CD14-positive monocyte (primary cell): ENCODE measurements around the gene SAP130. TPM values are rescaled to one million over a fixed set of nuclear protein-coding genes. Genes with fewer than 3 reads are reported as not detected.

Experiments
- DNase-seq, 3 donors: peaks; one replicate each; pipeline ENCODE4 v3.0.0-alpha.2; 2011 to 2022
- H2AFZ ChIP-seq: 2 replicates; pipeline ENCODE4 v1.6.0; 2012; ENCODE audit warnings: mild to moderate bottlenecking, low read depth, low read length, inconsistent platforms; ENCODE audit not compliant: insufficient read depth, poor library complexity, severe bottlenecking
- H3K27ac ChIP-seq, 2 donors: 1 replicate in 1 of 2; 2 replicates in 1 of 2; pipeline ENCODE4 v1.5.1; 2012 to 2013; ENCODE audit warnings: low read length in 2 of 2, control low read depth in 1 of 2, inconsistent platforms in 1 of 2, low read depth in 1 of 2, mild to moderate bottlenecking in 1 of 2
- H3K27me3 ChIP-seq, 2 donors: one replicate each; pipeline versions ENCODE4 v1.6.0 to v1.6.1; 2011 to 2013; ENCODE audit warnings: low read length in 2 of 2; ENCODE audit not compliant: control insufficient read depth in 2 of 2, insufficient read depth in 2 of 2
- H3K36me3 ChIP-seq, 2 donors: replicated peaks in 1 of 2; 1 replicate in 1 of 2; 2 replicates in 1 of 2; pipeline versions ENCODE4 v1.5.1 to v1.6.1; 2012 to 2013; ENCODE audit warnings: low read length in 2 of 2, control low read depth in 1 of 2, inconsistent platforms in 1 of 2, mild to moderate bottlenecking in 1 of 2; ENCODE audit not compliant: insufficient read depth in 2 of 2, control insufficient read depth in 1 of 2
- H3K4me1 ChIP-seq, 2 donors: 1 replicate in 1 of 2; 2 replicates in 1 of 2; pipeline versions ENCODE4 v1.5.1 to v1.6.1; 2012 to 2013; ENCODE audit warnings: low read length in 2 of 2, control low read depth in 1 of 2, inconsistent platforms in 1 of 2, mild to moderate bottlenecking in 1 of 2, moderate library complexity in 1 of 2; ENCODE audit not compliant: insufficient read depth in 2 of 2, control insufficient read depth in 1 of 2
- H3K4me2 ChIP-seq: replicated peaks from 2 replicates; pipeline ENCODE3; 2012; ENCODE audit warnings: low read length, moderate library complexity, mild to moderate bottlenecking; ENCODE audit not compliant: poor library complexity, severe bottlenecking; ENCODE audit errors: extremely low read depth
- H3K4me3 ChIP-seq, 3 experiments: fragments of 200-600 bp in 1 of 3; sonication (generic) in 1 of 3; replicated peaks in 1 of 3; 1 replicate in 2 of 3; 2 replicates in 1 of 3; pipeline ENCODE4 v1.5.1; 2011 to 2013; ENCODE audit warnings: low read length in 3 of 3, mild to moderate bottlenecking in 3 of 3, control low read depth in 2 of 3, low read depth in 2 of 3, inconsistent platforms in 1 of 3, moderate library complexity in 1 of 3
- H3K79me2 ChIP-seq: 2 replicates; pipeline ENCODE4 v1.6.0; 2012; ENCODE audit warnings: mild to moderate bottlenecking, control low read depth, inconsistent platforms, low read length, moderate library complexity; ENCODE audit not compliant: insufficient read depth
- H3K9ac ChIP-seq: 2 replicates; pipeline ENCODE4 v1.6.0; 2017; ENCODE audit warnings: low read length, mild to moderate bottlenecking; ENCODE audit not compliant: insufficient read depth, poor library complexity, severe bottlenecking
- H3K9me3 ChIP-seq, 2 donors: replicated peaks in 1 of 2; 1 replicate in 1 of 2; 2 replicates in 1 of 2; pipeline versions ENCODE4 v1.5.1 to v1.6.1; 2012 to 2013; ENCODE audit warnings: low read length in 2 of 2, control low read depth in 1 of 2; ENCODE audit not compliant: control insufficient read depth in 1 of 2, insufficient read depth in 1 of 2
- H4K20me1 ChIP-seq: 2 replicates; pipeline ENCODE4 v1.6.0; 2012; ENCODE audit warnings: mild to moderate bottlenecking, low read length, control low read depth, moderate library complexity; ENCODE audit not compliant: insufficient read depth
- H3K27ac Mint-ChIP-seq, 7 donors: one replicate each; pipeline ENCODE4 v1.8.0; 2020; ENCODE audit warnings: mild to moderate bottlenecking in 7 of 7, mixed read lengths in 7 of 7, moderate library complexity in 6 of 7, inconsistent platforms in 2 of 7
- H3K27me3 Mint-ChIP-seq, 3 donors: one replicate each; pipeline ENCODE4 v1.8.0; 2021 to 2022; ENCODE audit warnings: low read depth in 3 of 3, mild to moderate bottlenecking in 3 of 3, mixed read lengths in 3 of 3, moderate library complexity in 3 of 3, inconsistent platforms in 1 of 3
- H3K36me3 Mint-ChIP-seq, 2 donors: one replicate each; pipeline ENCODE4 v1.8.0; 2020; ENCODE audit warnings: mixed read lengths in 2 of 2, inconsistent platforms in 1 of 2, mild to moderate bottlenecking in 1 of 2
- H3K4me1 Mint-ChIP-seq: one replicate; pipeline ENCODE4 v1.8.0; 2020; ENCODE audit warnings: mild to moderate bottlenecking, mixed read lengths
- H3K4me3 Mint-ChIP-seq, 2 donors: one replicate each; pipeline ENCODE4 v1.8.0; 2020; ENCODE audit warnings: mild to moderate bottlenecking in 2 of 2, mixed read lengths in 2 of 2, moderate library complexity in 1 of 2
- H3K9me3 Mint-ChIP-seq, 7 donors: one replicate each; pipeline ENCODE4 v1.8.0; 2020 to 2022; ENCODE audit warnings: mixed read lengths in 7 of 7, mild to moderate bottlenecking in 6 of 7, moderate library complexity in 6 of 7, inconsistent platforms in 2 of 7
- WGBS: methylation state at CpG from one replicate; pipeline ENCODE4 v1.1.5; 2013; ENCODE audit warnings: missing lambda C conversion rate; ENCODE audit not compliant: insufficient coverage; 5-methylcytosine and 5-hydroxymethylcytosine counted together
- intact Hi-C, 2 donors: fragments of 100-400 bp; cut with micrococcal nuclease; formaldehyde crosslinking; loops; one replicate each; pipeline versions ENCODE4 v1.15.0 to v1.15.1; 2023
- polyA plus RNA-seq, 3 donors: library from polyadenylated mRNA; depleted of rRNA in 1 of 3; unstranded in 2 of 3; stranded (reverse) in 1 of 3; fragments of 300-500 nt in 2 of 3; fragments of >200 nt in 1 of 3; fragmentation: Illumina TruSeq in 2 of 3; gene quantifications; 1 replicate in 2 of 3; 2 replicates in 1 of 3; pipeline ENCODE4 v1.2.3, GENCODE V29; 2012 to 2021
- TF ChIP-seq, protein P1 (sequence below): fragments of 200-600 bp; IDR thresholded peaks from one replicate; pipeline ENCODE4 v1.8.0; 2022; ENCODE audit warnings: antibody characterized with exemption, mild to moderate bottlenecking

SAP130 gene
- polyA plus RNA-seq, 3 donors = 2.8 to 16.4 (median 6.4) TPM

DNA sequence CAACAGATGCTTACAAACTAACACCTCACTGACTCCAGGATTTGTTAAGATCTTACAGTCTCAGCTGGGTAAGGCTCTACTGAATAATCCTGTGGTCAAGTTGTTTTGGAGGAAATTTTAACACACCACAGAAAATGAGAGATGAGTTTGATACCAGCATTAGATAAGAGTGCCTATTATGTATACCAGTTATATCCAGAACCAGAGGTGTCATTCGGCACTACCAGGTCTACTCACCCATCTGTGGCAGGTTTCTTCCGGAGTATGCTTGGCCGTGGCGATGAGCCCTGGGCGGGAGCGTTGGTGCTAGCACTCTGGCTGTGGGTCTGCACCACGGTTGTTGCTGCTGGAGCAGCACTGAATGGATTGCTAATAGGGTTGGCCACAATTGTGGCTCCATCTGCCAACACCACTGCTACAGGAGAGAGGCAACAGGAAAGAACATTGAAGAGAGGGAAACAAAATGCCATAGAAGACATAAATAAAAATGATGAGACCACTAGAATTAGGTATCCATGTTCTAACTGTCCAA, 41.2 kb downstream of the SAP130 start:
- Histone ChIP-seq H3K79me2 (no peaks in the 10 kb centered on the region), H3K4me1 (no peaks in the 10 kb centered on the region), H3K27me3 (no peaks in the 10 kb centered on the region), H4K20me1 (no peaks in the 10 kb centered on the region), H3K9ac (no peak overlapping the region), H2AFZ (no peak overlapping the region), H3K4me2 (no peak overlapping the region), H3K9me3 (no peaks in the 10 kb centered on the region), H3K4me3 (no peak overlapping the region), H3K27ac (no peak overlapping the region), H3K36me3 (peaks cover 81 to 97% of the 10 kb centered on the region in 2 donors)
- Mint-ChIP-seq H3K9me3 (no peaks in the 10 kb centered on the region), H3K4me3 (no peak overlapping the region), H3K27me3 (no peaks in the 10 kb centered on the region), H3K27ac (no peak overlapping the region), H3K4me1 (no peaks in the 10 kb centered on the region), H3K36me3 (peaks cover 72 to 91% of the 10 kb centered on the region in 2 donors)
- intact Hi-C loops = no loop called here
- TF ChIP-seq, protein P1, sequence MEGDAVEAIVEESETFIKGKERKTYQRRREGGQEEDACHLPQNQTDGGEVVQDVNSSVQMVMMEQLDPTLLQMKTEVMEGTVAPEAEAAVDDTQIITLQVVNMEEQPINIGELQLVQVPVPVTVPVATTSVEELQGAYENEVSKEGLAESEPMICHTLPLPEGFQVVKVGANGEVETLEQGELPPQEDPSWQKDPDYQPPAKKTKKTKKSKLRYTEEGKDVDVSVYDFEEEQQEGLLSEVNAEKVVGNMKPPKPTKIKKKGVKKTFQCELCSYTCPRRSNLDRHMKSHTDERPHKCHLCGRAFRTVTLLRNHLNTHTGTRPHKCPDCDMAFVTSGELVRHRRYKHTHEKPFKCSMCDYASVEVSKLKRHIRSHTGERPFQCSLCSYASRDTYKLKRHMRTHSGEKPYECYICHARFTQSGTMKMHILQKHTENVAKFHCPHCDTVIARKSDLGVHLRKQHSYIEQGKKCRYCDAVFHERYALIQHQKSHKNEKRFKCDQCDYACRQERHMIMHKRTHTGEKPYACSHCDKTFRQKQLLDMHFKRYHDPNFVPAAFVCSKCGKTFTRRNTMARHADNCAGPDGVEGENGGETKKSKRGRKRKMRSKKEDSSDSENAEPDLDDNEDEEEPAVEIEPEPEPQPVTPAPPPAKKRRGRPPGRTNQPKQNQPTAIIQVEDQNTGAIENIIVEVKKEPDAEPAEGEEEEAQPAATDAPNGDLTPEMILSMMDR = no peak
- no peak for DNase-seq
- WGBS = 100% methylated on average over 5 of the region's 7 CpGs

DNA sequence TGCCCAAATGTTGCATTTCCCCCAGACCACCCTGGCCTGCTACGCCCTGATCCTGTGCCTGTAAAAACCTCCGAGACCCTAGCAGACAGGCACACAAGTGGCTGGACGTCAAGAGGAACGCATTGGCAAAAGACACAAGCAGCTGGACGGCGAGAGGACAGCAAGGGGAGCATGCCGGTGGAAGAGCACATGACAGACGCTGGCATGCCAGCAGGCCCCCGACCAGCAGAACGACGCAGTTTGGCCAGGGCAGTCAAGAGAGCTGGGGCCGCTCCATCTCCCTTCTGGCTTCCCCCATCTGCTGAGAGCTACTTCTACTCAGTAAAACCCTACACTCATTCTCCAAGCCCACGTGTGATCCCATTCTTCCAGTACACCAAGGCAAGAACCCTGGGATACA, 42.1 kb downstream of the SAP130 start:
- no peak overlapping the region for H3K4me2 ChIP-seq
- peaks cover 80 to 93% of the 10 kb centered on the region in 2 donors for H3K36me3 ChIP-seq
- TF ChIP-seq, protein P1 = no peak
- WGBS = 98% methylated on average over 9 of the region's 13 CpGs
- no peaks in the 10 kb centered on the region for H3K79me2 ChIP-seq
- Mint-ChIP-seq H3K27me3 (no peaks in the 10 kb centered on the region), H3K9me3 (no peaks in the 10 kb centered on the region), H3K4me3 (no peak overlapping the region), H3K27ac (peak overlapping the region in 1 of 7 donors; percentile 81), H3K4me1 (no peaks in the 10 kb centered on the region), H3K36me3 (peaks cover 71 to 91% of the 10 kb centered on the region in 2 donors)
- H3K27me3 ChIP-seq = no peaks in the 10 kb centered on the region
- no peaks in the 10 kb centered on the region for H4K20me1 ChIP-seq
- H2AFZ ChIP-seq = no peak overlapping the region
- H3K9me3 ChIP-seq = no peaks in the 10 kb centered on the region
- H3K4me3 ChIP-seq = no peak overlapping the region
- intact Hi-C loops = no loop called here
- no peak for DNase-seq
- H3K27ac ChIP-seq = no peak overlapping the region
- no peak overlapping the region for H3K9ac ChIP-seq
- H3K4me1 ChIP-seq = no peaks in the 10 kb centered on the region
